Measurements from ENCODE around the gene NHP2.

DNA sequence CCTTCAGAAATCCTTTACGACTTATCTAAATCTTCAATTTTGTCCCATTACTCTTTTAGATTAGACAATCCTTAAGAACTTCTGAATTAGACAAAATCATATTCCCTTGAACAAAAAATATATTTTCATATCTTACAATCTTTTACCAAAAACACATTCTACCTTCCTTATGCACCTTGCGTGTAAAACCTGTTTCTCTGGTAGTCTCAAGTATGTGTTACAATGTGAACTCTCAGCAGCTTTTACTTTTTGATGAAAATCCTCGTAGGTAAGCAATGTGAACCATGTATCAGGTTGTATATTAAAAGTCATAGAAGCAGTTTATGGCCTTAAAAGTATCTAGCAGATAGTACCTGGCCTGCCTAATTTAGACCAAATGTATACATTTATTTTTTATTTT is 20.8 kb upstream of the NHP2 start:
- TF ChIP-seq ZNF274 (IDR thresholded peaks at IDR 0.05; ENCODE audit: low read depth, low read length) (no peak), SUZ12 (IDR thresholded peaks at IDR 0.05; ENCODE audit: extremely low read depth, insufficient read depth, insufficient read length) (no peak), YY1 (IDR thresholded peaks at IDR 0.05; ENCODE audit: insufficient read depth, insufficient read length) (no peak)
